BJ (cell line): ENCODE measurements around the gene ZDHHC5. TPM values are rescaled to one million over a fixed set of nuclear protein-coding genes. Genes with fewer than 3 reads are reported as not detected.

Experiments
- CTCF ChIA-PET: fragments of 350-600 bp; formaldehyde crosslinking; extraction: SDS; loops from one replicate; lab custom pipeline; 2021; ENCODE audit warnings: antibody characterized with exemption, inconsistent platforms; lab: Yijun Ruan, JAX
- POLR2A ChIA-PET: fragments of 300-600 bp; sonication (Branson Sonifier 250); formaldehyde crosslinking; extraction: SDS; loops from one replicate; lab custom pipeline; 2021; ENCODE audit warnings: antibody characterized with exemption; lab: Charles Lee
- DNase-seq: peaks from one replicate; pipeline ENCODE4 v3.0.0-alpha.2; 2011; ENCODE audit warnings: low read depth
- H3K27me3 ChIP-seq: 2 replicates; pipeline ENCODE4 v1.6.0; 2011; ENCODE audit warnings: low read length; ENCODE audit not compliant: control insufficient read depth, insufficient read depth
- H3K36me3 ChIP-seq: 2 replicates; pipeline ENCODE4 v1.5.1; 2011; ENCODE audit warnings: low read length; ENCODE audit not compliant: control insufficient read depth, insufficient read depth
- H3K4me3 ChIP-seq: 2 replicates; pipeline ENCODE4 v1.5.1; 2011; ENCODE audit warnings: low read depth, mild to moderate bottlenecking, control low read depth, low read length
- CTCF ChIP-seq: IDR thresholded peaks from 2 replicates; pipeline ENCODE4 v1.5.1; 2011; ENCODE audit warnings: low read depth, mild to moderate bottlenecking, control low read depth, inconsistent platforms, low read length, moderate library complexity; ENCODE audit not compliant: insufficient read depth
- polyA plus RNA-seq: library from polyadenylated mRNA; depleted of rRNA; stranded (reverse); fragments of >200 nt; gene quantifications from 2 replicates; pipeline ENCODE4 v1.2.3, GENCODE V29; 2011

Gene ZDHHC5
- polyA plus RNA-seq, 1 experiment = 76.7 TPM

GRCh38 chr11:57638811-57639320 lies 29.0 kb upstream of the ZDHHC5 start:
- H3K36me3 ChIP-seq = peaks cover 8% of the 10 kb centered on the region
- no peaks in the 10 kb centered on the region for H3K27me3 ChIP-seq
- ChIA-PET POLR2A (no interaction called here), CTCF (interaction anchor here (0.7 to 9.6 kb wide), 6 partner anchors 19 to 181 kb away, joined by 3 to 285 read pairs (median 4); partner anchors contain the start of gene UBE2L6)
- peak overlapping the region; percentile 88 for H3K4me3 ChIP-seq
- no peak for DNase-seq
- TF ChIP-seq CTCF = no peak

GRCh38 chr11:57639321-57640067 lies 28.4 kb upstream of the ZDHHC5 start:
- no peak for DNase-seq
- no peaks in the 10 kb centered on the region for H3K27me3 ChIP-seq
- ChIA-PET POLR2A (no interaction called here), CTCF (interaction anchor here (0.6 to 9.6 kb wide), 17 partner anchors 9 to 213 kb away, joined by 3 to 285 read pairs (median 5); partner anchors contain the start of genes SERPING1, SLC43A3 and UBE2L6)
- no peak; the same call in 1 of the 2 replicates for TF ChIP-seq CTCF
- peaks cover 8% of the 10 kb centered on the region for H3K36me3 ChIP-seq
- H3K4me3 ChIP-seq = peak overlapping the region; percentile 88

GRCh38 chr11:57640068-57640800 lies 27.7 kb upstream of the ZDHHC5 start:
- Histone ChIP-seq H3K36me3 (peaks cover 8% of the 10 kb centered on the region), H3K27me3 (no peaks in the 10 kb centered on the region), H3K4me3 (peak overlapping the region; percentile 88)
- CTCF ChIA-PET = interaction anchor here (0.8 to 9.6 kb wide), 33 partner anchors 8 to 873 kb away, joined by 3 to 285 read pairs (median 5); partner anchors contain the start of genes SERPING1, SLC43A1, SLC43A3 and UBE2L6
- TF ChIP-seq CTCF = no peak
- no peak for DNase-seq
- POLR2A ChIA-PET = interaction anchor here (0.6 kb wide), 1 partner anchor 36 kb away, joined by 16 read pairs; no protein-coding TSS in a partner anchor

- H3K4me3 ChIP-seq = no peak overlapping the region
- H3K36me3 ChIP-seq = peaks cover 8% of the 10 kb centered on the region
- DNase-seq = no peak
- TF ChIP-seq CTCF = peak; percentile 66
- ChIA-PET CTCF (interaction anchor here (0.6 to 9.6 kb wide), 34 partner anchors 9 to 872 kb away, joined by 3 to 285 read pairs (median 4); partner anchors contain the start of genes SERPING1, SLC43A1 and UBE2L6), POLR2A (interaction anchor here (0.6 kb wide), 1 partner anchor 37 kb away, joined by 16 read pairs; no protein-coding TSS in a partner anchor)
- H3K27me3 ChIP-seq = no peaks in the 10 kb centered on the region
Observed at GRCh38 chr11:57641011-57641807, 26.7 kb upstream of the ZDHHC5 start.
